K562 (cell line): ENCODE measurements around the gene MECP2. TPM values are rescaled to one million over a fixed set of nuclear protein-coding genes. Genes with fewer than 3 reads are reported as not detected.

Experiments
- ATAC-seq: fragments of 200-7000 bp; cut with Tn5 transposase; 3 replicates; pipeline ENCODE4 v1.9.1; 2020; ENCODE audit warnings: moderate library complexity
- BruUV-seq: library from RNA; stranded (reverse); fragments of 400-500 nt; replicated peaks from 2 replicates; lab custom pipeline; 2021; lab: Mats Ljungman, UMichigan
- CTCF ChIA-PET: fragments of 300-600 bp; formaldehyde crosslinking; extraction: SDS; loops from one replicate; lab custom pipeline; 2021; ENCODE audit warnings: low intra/inter-chr PET ratio; lab: Yijun Ruan, JAX
- POLR2A ChIA-PET: fragments of 300-600, 350-650 bp; sonication (Branson Sonifier 250); formaldehyde crosslinking; extraction: SDS; loops from one replicate; lab custom pipeline; 2021; ENCODE audit warnings: antibody characterized with exemption, inconsistent platforms; lab: Yijun Ruan, JAX
- DNase-seq, 4 experiments: peaks; one replicate each; pipeline versions ENCODE4 v3.0.0 to v3.0.0-alpha.2; 2011 to 2018; ENCODE audit warnings: low spot score in 3 of 4, mixed read lengths in 3 of 4; ENCODE audit errors: extremely low read depth in 1 of 4
- FAIRE-seq: peaks from 2 replicates; lab custom pipeline; 2011; peaks lifted over from hg19 to GRCh38; lab: Jason Lieb, UNC
- H2AFZ ChIP-seq: 2 replicates; pipeline ENCODE4 v1.6.0; 2011; ENCODE audit warnings: low read depth, low read length, control low read depth, inconsistent platforms
- H3K27ac ChIP-seq: fragments of 200-600 bp; 3 replicates; pipeline ENCODE4 v1.8.0; 2011; ENCODE audit warnings: low read depth, mild to moderate bottlenecking, control low read depth, inconsistent platforms, low read length, moderate library complexity, mixed read lengths; ENCODE audit errors: extremely low read depth
- H3K27me3 ChIP-seq, 2 experiments: fragments of 300-600 bp in 1 of 2; 2 replicates in 1 of 2; 3 replicates in 1 of 2; pipeline versions ENCODE4 v1.6.0 to v1.8.0; 2011; ENCODE audit warnings: inconsistent platforms in 2 of 2, low read length in 2 of 2, mild to moderate bottlenecking in 1 of 2, mixed read lengths in 1 of 2, moderate library complexity in 1 of 2; ENCODE audit not compliant: control insufficient read depth in 2 of 2, insufficient read depth in 2 of 2
- H3K36me3 ChIP-seq: fragments of 300-600 bp; 3 replicates; pipeline ENCODE4 v1.8.0; 2011; ENCODE audit warnings: mild to moderate bottlenecking, low read length, inconsistent platforms; ENCODE audit not compliant: control insufficient read depth, insufficient read depth
- H3K4me1 ChIP-seq, 2 experiments: fragments of 200-600 bp in 1 of 2; replicated peaks in 1 of 2; 2 replicates in 1 of 2; 3 replicates in 1 of 2; pipeline versions ENCODE4 v1.5.1 to v1.8.0; 2011; ENCODE audit warnings: inconsistent platforms in 2 of 2, low read length in 2 of 2, mild to moderate bottlenecking in 1 of 2, mixed read lengths in 1 of 2, moderate library complexity in 1 of 2; ENCODE audit not compliant: control insufficient read depth in 2 of 2, insufficient read depth in 2 of 2
- H3K4me2 ChIP-seq: 2 replicates; pipeline ENCODE4 v1.6.1; 2011; ENCODE audit warnings: low read length, control low read depth, inconsistent platforms, mixed read lengths; ENCODE audit not compliant: insufficient read depth
- H3K4me3 ChIP-seq: fragments of 200-600 bp; sonication (generic), shearing (Covaris generic); 2 replicates; pipeline ENCODE4 v1.5.1; 2016; ENCODE audit warnings: control low read depth, inconsistent platforms
- H3K79me2 ChIP-seq: fragments of 200-600 bp; 3 replicates; pipeline ENCODE4 v1.8.0; 2011; ENCODE audit warnings: low read length, inconsistent platforms; ENCODE audit not compliant: control insufficient read depth, insufficient read depth
- H3K9ac ChIP-seq, 2 experiments: 2 replicates each; pipeline versions ENCODE4 v1.6.0 to v1.6.1; 2011; ENCODE audit warnings: low read depth in 2 of 2, low read length in 2 of 2, control low read depth in 1 of 2, inconsistent platforms in 1 of 2, mild to moderate bottlenecking in 1 of 2, mixed read lengths in 1 of 2; ENCODE audit not compliant: insufficient read depth in 1 of 2
- H3K9me1 ChIP-seq: one replicate; pipeline ENCODE4 v1.6.0; 2011; ENCODE audit warnings: inconsistent platforms, mild to moderate bottlenecking, low read length, moderate library complexity; ENCODE audit not compliant: control insufficient read depth, insufficient read depth
- H3K9me3 ChIP-seq: replicated peaks from 2 replicates; pipeline ENCODE4 v1.5.1; 2011; ENCODE audit warnings: low read depth, low read length, inconsistent platforms; ENCODE audit not compliant: control insufficient read depth, insufficient read depth
- H4K20me1 ChIP-seq: replicated peaks from 2 replicates; pipeline ENCODE4 v1.6.1; 2011; ENCODE audit warnings: low read length, inconsistent platforms, mixed read lengths; ENCODE audit not compliant: control insufficient read depth, insufficient read depth
- ARID2 ChIP-seq: fragments of 450-650 bp; IDR thresholded peaks from 2 replicates; pipeline ENCODE4 v1.6.1; 2017; ENCODE audit warnings: antibody characterized with exemption, mild to moderate bottlenecking
- KAT8 ChIP-seq: fragments of 450-650 bp; IDR thresholded peaks from 2 replicates; pipeline ENCODE4 v1.6.1; 2016; ENCODE audit warnings: low read depth, mild to moderate bottlenecking
- KLF1 ChIP-seq: fragments of 450-650 bp; IDR thresholded peaks from 2 replicates; pipeline ENCODE4 v1.6.1; 2016; ENCODE audit warnings: missing genetic modification characterization, missing compliant biosample characterization
- LCOR ChIP-seq: sonication (generic); formaldehyde crosslinking; IDR thresholded peaks from 2 replicates; pipeline ENCODE4 v1.8.0; 2022; ENCODE audit warnings: mild to moderate bottlenecking, missing genetic modification reagents
- TCF7L2 ChIP-seq: fragments of 150-350 bp; IDR thresholded peaks from 2 replicates; pipeline ENCODE4 v1.6.1; 2016; ENCODE audit warnings: low read depth, mild to moderate bottlenecking, low read length, moderate library complexity
- XRCC3 ChIP-seq: fragments of 450-650 bp; IDR thresholded peaks from 2 replicates; pipeline ENCODE4 v1.6.1; 2017; ENCODE audit warnings: mild to moderate bottlenecking, moderate library complexity
- ZBTB7A ChIP-seq: IDR thresholded peaks from 2 replicates; pipeline ENCODE4 v1.6.1; 2011; ENCODE audit warnings: low read depth, mild to moderate bottlenecking, low read length, moderate library complexity, borderline replicate concordance; ENCODE audit not compliant: control insufficient read depth
- ZNF134 ChIP-seq: fragments of 250-450 bp; sonication (Bioruptor Pico); conservative IDR thresholded peaks from 2 replicates; pipeline ENCODE4 v1.4.0; 2020
- ZNF511 ChIP-seq: sonication (generic); formaldehyde crosslinking; IDR thresholded peaks from 2 replicates; pipeline ENCODE4 v1.8.0; 2022; ENCODE audit warnings: mild to moderate bottlenecking, missing genetic modification reagents
- ZNF785 ChIP-seq: fragments of 250-450 bp; sonication (Bioruptor Pico); IDR thresholded peaks from 2 replicates; pipeline ENCODE4 v1.4.0; 2020; ENCODE audit warnings: mild to moderate bottlenecking
- WGBS: fragments of 100-300 bp; shearing (Covaris generic); methylation state at CpG from one replicate; pipeline ENCODE4 v1.1.6; 2016; ENCODE audit warnings: low coverage, mixed read lengths; ENCODE audit not compliant: insufficient coverage; ENCODE audit errors: missing lambda C conversion rate; 5-methylcytosine and 5-hydroxymethylcytosine counted together
- in situ Hi-C: fragments of 300-500 bp; cut with MboI; formaldehyde crosslinking; loops from 4 replicates; pipeline ENCODE4 v1.15.0; 2018; ENCODE audit warnings: inconsistent platforms, mixed read lengths
- intact Hi-C: fragments of 100-400 bp; cut with micrococcal nuclease; formaldehyde crosslinking; loops from 2 replicates; pipeline ENCODE4 v1.14.2; 2022
- polyA plus RNA-seq, 8 experiments: library from polyadenylated mRNA; depleted of rRNA in 4 of 8; stranded (reverse) in 5 of 8; unstranded in 3 of 8; fragments of >200 nt; fragmentation: Nextera tagmentation in 2 of 8; fragmentation: Illumina TruSeq in 1 of 8; extraction: Ambion mirVana in 2 of 8; extraction: Trizol in 1 of 8; gene quantifications; 2 replicates each; pipeline versions ENCODE4 v1.2.1 to v1.2.3, GENCODE V29; 2011 to 2014; ENCODE audit warnings: inconsistent platforms in 1 of 8, missing spikeins in 1 of 8
- total RNA-seq, 7 experiments: library from RNA; depleted of rRNA in 6 of 7; stranded (reverse); fragments of >200 nt in 6 of 7; fragmentation: Illumina TruSeq in 2 of 7; extraction: Trizol in 2 of 7; gene quantifications; 2 replicates each; pipeline versions ENCODE4 v1.2.1 to v1.2.3, GENCODE V29; 2011 to 2021; ENCODE audit warnings: low replicate concordance in 1 of 7
- TF ChIP-seq, protein P1 (sequence below): fragments of 250-450 bp; sonication (Bioruptor Pico); IDR thresholded peaks from 2 replicates; pipeline ENCODE4 v1.8.0; 2021; ENCODE audit warnings: moderate library complexity, mild to moderate bottlenecking, inconsistent platforms

MECP2 gene
- total and polyA plus RNA-seq, 9 of the 15 experiments (the other 6 are each of a cell fraction or from before 2014, with no cell fraction given), result 2.1 to 50.9 (median 30.5) TPM

GRCh38 chrX:154036513-154036912, 61.0 kb downstream of the MECP2 start:
- Histone ChIP-seq H3K4me2 (no peak overlapping the region), H3K9me3 (no peaks in the 10 kb centered on the region), H3K4me1 (no peaks in the 10 kb centered on the region; a peak in 2 of 5 replicates), H2AFZ (no peak overlapping the region), H3K36me3 (peaks cover 61% of the 10 kb centered on the region; the same call in 2 of the 3 replicates), H3K9me1 (no peaks in the 10 kb centered on the region), H3K27ac (no peak overlapping the region), H3K9ac (no peak overlapping the region), H3K4me3 (no peak overlapping the region), H3K27me3 (no peaks in the 10 kb centered on the region), H4K20me1 (no peaks in the 10 kb centered on the region), H3K79me2 (peaks cover 62% of the 10 kb centered on the region)
- 96% methylated on average over 6 of the region's 8 CpGs for WGBS
- in situ Hi-C loops, result no loop called here
- no peak for FAIRE-seq
- ATAC-seq, result no peak
- POLR2A ChIA-PET, result interaction anchor here (1.4 kb wide), 1 partner anchor 64 kb away, joined by 3 read pairs; the partner anchor contains the start of gene TMEM187
- DNase-seq, result no peak
- TF ChIP-seq XRCC3 (no peak), ZNF134 (CRISPR knock-in tag) (no peak), ZNF785 (no peak), LCOR (CRISPR knock-in tag) (no peak), KAT8 (no peak), KLF1 (no peak), ZNF511 (CRISPR knock-in tag) (no peak), TCF7L2 (no peak), ZBTB7A (no peak), ARID2 (no peak)
- TF ChIP-seq, protein P1, sequence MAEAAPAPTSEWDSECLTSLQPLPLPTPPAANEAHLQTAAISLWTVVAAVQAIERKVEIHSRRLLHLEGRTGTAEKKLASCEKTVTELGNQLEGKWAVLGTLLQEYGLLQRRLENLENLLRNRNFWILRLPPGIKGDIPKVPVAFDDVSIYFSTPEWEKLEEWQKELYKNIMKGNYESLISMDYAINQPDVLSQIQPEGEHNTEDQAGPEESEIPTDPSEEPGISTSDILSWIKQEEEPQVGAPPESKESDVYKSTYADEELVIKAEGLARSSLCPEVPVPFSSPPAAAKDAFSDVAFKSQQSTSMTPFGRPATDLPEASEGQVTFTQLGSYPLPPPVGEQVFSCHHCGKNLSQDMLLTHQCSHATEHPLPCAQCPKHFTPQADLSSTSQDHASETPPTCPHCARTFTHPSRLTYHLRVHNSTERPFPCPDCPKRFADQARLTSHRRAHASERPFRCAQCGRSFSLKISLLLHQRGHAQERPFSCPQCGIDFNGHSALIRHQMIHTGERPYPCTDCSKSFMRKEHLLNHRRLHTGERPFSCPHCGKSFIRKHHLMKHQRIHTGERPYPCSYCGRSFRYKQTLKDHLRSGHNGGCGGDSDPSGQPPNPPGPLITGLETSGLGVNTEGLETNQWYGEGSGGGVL (CRISPR knock-in tag), result no peak
- BruUV-seq, result no TSS peak
- intact Hi-C loops, result no loop called here
- CTCF ChIA-PET, result no interaction called here
